Calu3 (cell line): ENCODE measurements around the gene CXCL6. TPM values are rescaled to one million over a fixed set of nuclear protein-coding genes. Genes with fewer than 3 reads are reported as not detected.

Experiments
- BruUV-seq: library from RNA; stranded (reverse); fragments of 400-500 nt; replicated peaks from 2 replicates; lab custom pipeline; 2021; lab: Mats Ljungman, UMichigan
- CTCF ChIA-PET: fragments of 300-600 bp; sonication (Branson Sonifier 250); formaldehyde crosslinking; loops from one replicate; lab custom pipeline; 2022; ENCODE audit warnings: antibody characterized with exemption; lab: Charles Lee
- DNase-seq: peaks from one replicate; pipeline ENCODE4 v3.0.0; 2022
- H3K27ac Mint-ChIP-seq: one replicate; pipeline ENCODE4 v1.8.0; 2022; ENCODE audit warnings: mixed read lengths; ENCODE audit not compliant: unreplicated experiment
- H3K27me3 Mint-ChIP-seq: one replicate; pipeline ENCODE4 v1.8.0; 2022; ENCODE audit warnings: mixed read lengths; ENCODE audit not compliant: unreplicated experiment
- H3K36me3 Mint-ChIP-seq: one replicate; pipeline ENCODE4 v1.8.0; 2022; ENCODE audit warnings: mild to moderate bottlenecking, moderate library complexity, mixed read lengths; ENCODE audit not compliant: insufficient read depth, unreplicated experiment
- H3K4me1 Mint-ChIP-seq: one replicate; pipeline ENCODE4 v1.8.0; 2022; ENCODE audit warnings: mild to moderate bottlenecking, low read depth, mixed read lengths; ENCODE audit not compliant: unreplicated experiment
- H3K4me3 Mint-ChIP-seq: one replicate; pipeline ENCODE4 v1.8.0; 2022; ENCODE audit warnings: mild to moderate bottlenecking, low read depth, moderate library complexity, mixed read lengths; ENCODE audit not compliant: unreplicated experiment
- H3K9me3 Mint-ChIP-seq: one replicate; pipeline ENCODE4 v1.8.0; 2022; ENCODE audit warnings: low read depth, mixed read lengths; ENCODE audit not compliant: unreplicated experiment
- CTCF ChIP-seq: fragments of 200-600 bp; IDR thresholded peaks from one replicate; pipeline ENCODE4 v1.8.0; 2022; ENCODE audit warnings: antibody characterized with exemption; ENCODE audit not compliant: unreplicated experiment
- intact Hi-C: fragments of 100-400 bp; cut with micrococcal nuclease; formaldehyde crosslinking; loops from one replicate; pipeline ENCODE4 v1.10.0; 2022; ENCODE audit not compliant: unreplicated experiment
- total RNA-seq: library from RNA; stranded (reverse); gene quantifications from 2 replicates; pipeline ENCODE4 v1.2.3, GENCODE V29; 2022

The CXCL6 gene
- total RNA-seq, 1 experiment from 2014 or later = 91.0 TPM

GRCh38 chr4:73864961-73865360 is 28.5 kb downstream of the CXCL6 start:
- CTCF ChIA-PET = interaction anchor here (0.7 to 1.2 kb wide), 9 partner anchors 9 to 270 kb away, joined by 3 to 12 read pairs (median 5); partner anchors contain the start of gene CXCL8
- H3K36me3 Mint-ChIP-seq = peaks cover 22% of the 10 kb centered on the region
- no TSS peak for BruUV-seq
- no peak for TF ChIP-seq CTCF
- H3K27me3 Mint-ChIP-seq = no peaks in the 10 kb centered on the region
- peaks cover 8% of the 10 kb centered on the region for H3K4me1 Mint-ChIP-seq
- DNase-seq = no peak
- H3K27ac Mint-ChIP-seq = no peak overlapping the region
- H3K4me3 Mint-ChIP-seq = peak overlapping the region; percentile 19
- intact Hi-C loops = loop anchor here (2.0 to 10.0 kb wide), 3 partner anchors 26 to 270 kb away; no protein-coding TSS in a partner anchor
- H3K9me3 Mint-ChIP-seq = no peaks in the 10 kb centered on the region

- Mint-ChIP-seq H3K27me3 (no peaks in the 10 kb centered on the region), H3K9me3 (no peaks in the 10 kb centered on the region), H3K36me3 (peaks cover 28% of the 10 kb centered on the region), H3K27ac (no peak overlapping the region), H3K4me1 (peaks cover 8% of the 10 kb centered on the region), H3K4me3 (no peak overlapping the region)
- intact Hi-C loops = loop anchor here (1.0 to 10.0 kb wide), 6 partner anchors 27 to 269 kb away; no protein-coding TSS in a partner anchor
- no peak for TF ChIP-seq CTCF
- CTCF ChIA-PET = no interaction called here
- no TSS peak for BruUV-seq
- no peak for DNase-seq
Observed at GRCh38 chr4:73865431-73866096, 29.1 kb downstream of the CXCL6 start.

GRCh38 chr4:73866246-73866645 is 29.8 kb downstream of the CXCL6 start:
- TF ChIP-seq CTCF = no peak
- Mint-ChIP-seq H3K36me3 (peaks cover 35% of the 10 kb centered on the region), H3K4me1 (peaks cover 8% of the 10 kb centered on the region), H3K27me3 (no peaks in the 10 kb centered on the region), H3K9me3 (no peaks in the 10 kb centered on the region), H3K4me3 (no peak overlapping the region), H3K27ac (no peak overlapping the region)
- no TSS peak for BruUV-seq
- no peak for DNase-seq
- CTCF ChIA-PET = no interaction called here
- intact Hi-C loops = loop anchor here (1.0 to 10.0 kb wide), 5 partner anchors 51 to 269 kb away; no protein-coding TSS in a partner anchor

- peaks cover 13% of the 10 kb centered on the region for H3K4me1 Mint-ChIP-seq
- peak; percentile 53 for DNase-seq
- TF ChIP-seq CTCF = no peak
- no peaks in the 10 kb centered on the region for H3K27me3 Mint-ChIP-seq
- no peaks in the 10 kb centered on the region for H3K9me3 Mint-ChIP-seq
- no peak overlapping the region for H3K4me3 Mint-ChIP-seq
- intact Hi-C loops = loop anchor here (2.0 to 10.0 kb wide), 4 partner anchors 53 to 267 kb away; no protein-coding TSS in a partner anchor
- peak overlapping the region; percentile 29 for H3K27ac Mint-ChIP-seq
- CTCF ChIA-PET = interaction anchor here (0.7 to 1.5 kb wide), 5 partner anchors 29 to 199 kb away, joined by 3 to 8 read pairs (median 4); partner anchors contain the start of gene CXCL5
- BruUV-seq = no TSS peak
- H3K36me3 Mint-ChIP-seq = peaks cover 50% of the 10 kb centered on the region
Observed at GRCh38 chr4:73867783-73868182, 31.3 kb downstream of the CXCL6 start.
